HG03135 (cell line): ENCODE measurements around the gene PRKCE.

Experiments
- ATAC-seq: cut with Tn5 transposase; IDR thresholded peaks from one replicate; pipeline ENCODE4 v1.9.1; 2021; ENCODE audit warnings: mild to moderate bottlenecking, moderate library complexity; ENCODE audit not compliant: unreplicated experiment

The PRKCE gene

GRCh38 chr2:46126571-46126970 is 475.1 kb downstream of the PRKCE start:
- no peak for ATAC-seq

GRCh38 chr2:46127176-46127575 is 475.7 kb downstream of the PRKCE start:
- ATAC-seq: no peak

DNA sequence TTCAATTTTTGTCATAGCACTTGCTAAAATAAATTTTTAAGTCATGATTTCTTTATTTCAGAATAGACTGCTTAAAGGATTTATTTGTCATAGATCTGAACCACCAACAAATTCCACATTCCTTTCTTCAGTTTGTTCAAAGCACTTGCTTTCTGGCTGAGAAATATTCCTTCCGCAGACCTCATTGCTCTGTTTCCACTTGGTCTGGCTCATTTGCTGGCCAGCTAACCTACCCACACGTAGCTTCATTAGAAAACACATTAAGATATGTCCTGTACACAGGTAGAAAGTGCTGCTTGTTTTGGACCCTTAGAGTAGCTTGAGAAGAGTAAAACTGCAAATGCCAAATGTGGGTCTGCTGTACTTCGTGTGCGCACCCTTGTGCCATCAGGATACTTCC is 479.0 kb downstream of the PRKCE start:
- ATAC-seq: no peak

DNA sequence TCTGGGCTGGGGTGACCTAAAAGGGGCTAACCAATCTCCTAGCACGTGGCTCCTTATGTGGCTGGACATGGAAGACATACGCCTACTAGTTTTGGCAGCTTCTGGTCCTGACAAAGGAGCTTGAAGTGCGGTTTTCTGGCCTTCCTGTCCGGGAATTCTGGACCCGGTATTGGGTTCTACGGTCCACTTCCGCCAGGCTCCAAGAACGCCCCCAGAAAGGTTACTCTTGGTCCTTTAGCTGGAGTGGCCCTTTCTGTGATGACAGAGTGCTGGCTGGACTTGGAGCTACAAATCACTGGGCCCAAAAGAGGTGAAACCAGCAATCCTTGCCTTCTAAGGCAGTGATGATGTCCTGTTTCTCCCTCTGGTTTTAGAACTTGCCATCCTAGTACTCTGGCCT is 481.5 kb downstream of the PRKCE start:
- no peak for ATAC-seq

DNA sequence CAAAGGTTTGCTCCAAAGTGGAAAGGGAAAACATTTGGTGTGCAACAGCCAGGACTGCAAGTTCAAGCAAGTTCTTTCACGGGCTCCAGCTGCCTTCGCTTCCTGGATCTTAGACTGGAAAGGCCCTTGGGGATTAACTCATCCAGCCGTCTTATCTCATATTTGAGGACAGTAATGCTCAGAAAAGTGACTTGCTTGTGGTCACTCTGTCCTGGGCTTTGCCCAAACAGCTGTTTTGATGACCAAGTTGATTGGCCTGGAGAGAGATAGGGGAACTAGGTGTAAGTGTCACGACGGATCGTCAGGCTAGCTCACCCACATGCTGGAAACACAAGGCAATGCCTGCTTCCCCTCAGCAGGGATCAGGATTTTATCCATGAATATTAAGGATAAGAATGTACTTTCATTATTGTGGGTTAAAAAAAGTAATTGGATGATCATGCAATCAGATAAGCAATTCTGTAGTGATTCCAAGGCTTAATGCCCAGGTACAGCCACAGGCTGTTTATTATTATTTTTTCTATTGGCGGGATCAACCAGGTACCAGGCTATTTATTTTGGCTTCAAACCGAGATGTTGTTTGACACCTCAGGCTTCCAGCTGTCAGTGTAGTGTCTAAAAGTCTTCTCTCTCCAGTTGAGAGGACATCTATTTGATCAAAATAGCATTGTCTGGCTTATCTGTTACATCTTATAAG is 483.2 kb downstream of the PRKCE start:
- ATAC-seq: no peak

GRCh38 chr2:46135228-46135855 is 483.9 kb downstream of the PRKCE start:
- ATAC-seq: no peak

DNA sequence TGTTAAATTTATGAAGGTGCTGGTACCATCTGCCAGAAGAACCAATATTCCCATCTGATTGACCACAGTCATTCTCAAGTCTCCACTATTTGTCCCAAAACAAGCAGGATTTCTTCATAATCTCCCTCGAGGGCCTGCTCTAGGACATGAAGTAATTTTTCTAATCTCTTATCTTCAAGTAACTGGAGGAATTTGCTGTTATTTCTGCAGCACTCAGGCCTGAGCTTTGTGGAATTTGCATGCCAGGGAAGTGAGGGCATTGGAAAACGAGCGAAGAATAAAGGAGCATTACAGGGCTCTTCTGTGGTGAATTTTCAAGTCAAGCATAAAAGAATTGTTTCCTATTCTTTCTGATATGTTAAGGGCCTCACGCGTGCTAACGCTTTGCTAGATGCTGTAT is 484.5 kb downstream of the PRKCE start:
- ATAC-seq: no peak

GRCh38 chr2:46136481-46136880 is 485.0 kb downstream of the PRKCE start:
- no peak for ATAC-seq

- no peak for ATAC-seq
Measured at GRCh38 chr2:46136953-46137352, 485.5 kb downstream of the PRKCE start.

DNA sequence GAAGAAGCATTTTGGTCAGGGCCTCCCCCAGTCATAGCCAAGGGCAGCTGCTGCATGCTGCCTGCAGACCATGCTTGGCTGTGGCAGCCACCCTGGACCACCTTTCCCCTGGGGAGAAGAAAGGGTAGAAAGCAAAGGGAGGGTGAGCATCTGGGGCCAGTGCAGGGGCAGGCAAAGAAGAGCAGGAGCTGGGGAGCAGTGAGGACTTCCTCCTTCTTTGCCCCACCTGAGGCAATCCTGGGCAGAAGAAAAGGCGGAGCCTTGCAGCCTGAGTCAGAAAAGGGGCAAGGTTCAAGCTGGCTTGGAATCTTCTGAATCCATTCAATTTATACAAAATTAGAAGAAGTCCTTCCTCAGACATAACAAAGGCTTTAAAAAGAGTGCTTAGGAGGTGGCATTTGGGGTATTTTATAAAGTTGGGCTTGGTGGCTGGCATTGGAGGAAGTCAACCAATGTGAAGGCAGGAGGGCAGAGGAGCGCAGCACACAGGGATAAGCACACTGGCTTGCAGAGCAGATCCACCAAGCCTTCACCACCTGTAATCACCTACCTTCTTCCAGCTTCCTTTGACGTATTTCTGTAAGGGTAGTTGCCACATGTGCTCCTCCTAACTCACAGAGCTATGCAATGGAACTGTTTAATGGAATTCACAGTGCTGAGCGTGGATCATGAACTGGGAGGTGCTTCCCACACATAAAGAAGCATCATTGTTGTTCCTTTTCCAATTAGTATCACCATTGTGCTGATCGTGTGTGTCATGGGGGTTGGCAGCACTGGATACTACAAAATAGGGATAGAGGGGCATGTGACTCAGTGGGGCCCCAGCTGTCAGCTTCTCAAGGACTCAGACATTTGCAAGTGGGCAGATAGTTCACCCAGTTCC is 491.3 kb downstream of the PRKCE start:
- ATAC-seq: no peak

DNA sequence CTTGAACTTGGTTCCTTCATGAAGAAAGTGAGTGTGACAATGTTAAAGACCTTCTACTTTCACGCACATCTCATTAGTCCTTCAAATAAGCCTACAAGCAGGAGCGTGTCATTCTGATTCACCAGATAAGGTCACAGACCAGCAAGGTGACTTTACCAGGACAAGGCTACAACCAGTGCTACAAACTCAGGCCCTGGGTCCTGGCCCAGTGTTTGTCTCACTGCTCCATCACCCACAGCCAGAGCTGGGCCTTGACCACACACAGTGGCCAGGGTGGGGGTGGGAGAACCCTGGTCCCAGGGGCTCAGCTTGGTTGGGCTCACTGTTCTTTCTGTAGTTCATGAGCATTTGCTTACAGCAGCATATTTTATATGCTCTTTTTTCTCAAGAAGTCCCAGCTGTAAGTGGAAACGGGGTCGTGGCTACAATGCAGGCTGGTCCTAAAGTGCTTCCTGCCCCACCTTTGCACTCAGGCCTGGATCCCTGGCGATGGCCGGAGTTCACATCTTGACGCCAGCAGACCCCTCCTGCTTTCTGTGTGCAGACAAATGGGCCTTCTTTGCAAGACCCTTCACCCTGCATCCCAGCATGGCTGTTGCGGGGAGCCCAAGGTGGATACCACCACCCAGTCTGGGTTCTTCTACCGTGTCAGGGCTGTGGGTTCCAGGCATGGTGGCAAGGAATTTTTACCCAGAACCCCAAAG is 492.1 kb downstream of the PRKCE start:
- no peak for ATAC-seq

DNA sequence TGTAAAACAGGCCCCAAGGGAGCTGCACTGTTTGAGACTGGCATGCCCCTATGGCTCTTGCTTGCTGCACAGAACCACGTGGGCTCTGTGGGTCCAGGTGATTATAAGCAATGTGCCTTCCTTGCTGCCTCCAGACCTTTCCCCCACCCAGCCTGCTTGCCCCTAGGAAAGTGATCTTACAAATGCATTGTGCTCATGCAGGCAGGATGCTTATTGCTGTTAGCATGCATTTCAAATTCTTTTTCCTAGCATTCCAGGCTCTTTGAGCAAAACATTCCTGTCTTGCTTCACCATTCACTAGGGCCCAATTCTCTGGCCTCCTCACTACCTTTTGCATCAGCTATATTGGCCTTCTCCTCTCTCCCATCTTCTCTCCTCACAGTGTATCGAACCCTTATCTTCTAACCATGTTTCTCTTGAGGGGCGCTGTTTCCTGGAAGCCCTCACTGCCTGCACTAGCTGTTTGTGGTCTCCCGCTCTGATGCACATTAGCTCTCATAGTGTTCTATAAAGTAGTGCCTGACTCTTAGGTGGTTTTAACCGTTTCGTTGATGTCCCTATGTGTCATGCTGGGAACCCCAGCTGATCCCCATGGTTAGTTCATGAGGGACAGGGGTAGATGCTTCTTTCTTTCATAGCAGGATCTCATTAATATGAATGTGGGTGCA is 492.8 kb downstream of the PRKCE start:
- ATAC-seq: no peak

DNA sequence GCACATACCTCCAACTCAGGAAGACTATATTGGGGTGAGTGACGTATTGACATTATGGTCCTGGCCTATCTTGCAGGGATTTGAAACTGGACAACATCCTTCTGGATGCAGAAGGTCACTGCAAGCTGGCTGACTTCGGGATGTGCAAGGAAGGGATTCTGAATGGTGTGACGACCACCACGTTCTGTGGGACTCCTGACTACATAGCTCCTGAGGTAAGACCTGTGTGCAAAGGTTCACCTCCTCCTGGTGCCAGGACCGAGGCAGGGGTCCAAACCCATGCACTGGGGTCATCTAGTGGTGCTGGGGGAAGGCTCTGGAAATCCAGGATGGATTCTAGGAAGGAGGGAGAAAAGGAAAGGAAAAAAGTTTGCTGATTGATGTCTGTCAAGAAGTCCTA is 493.5 kb downstream of the PRKCE start:
- ATAC-seq: no peak

DNA sequence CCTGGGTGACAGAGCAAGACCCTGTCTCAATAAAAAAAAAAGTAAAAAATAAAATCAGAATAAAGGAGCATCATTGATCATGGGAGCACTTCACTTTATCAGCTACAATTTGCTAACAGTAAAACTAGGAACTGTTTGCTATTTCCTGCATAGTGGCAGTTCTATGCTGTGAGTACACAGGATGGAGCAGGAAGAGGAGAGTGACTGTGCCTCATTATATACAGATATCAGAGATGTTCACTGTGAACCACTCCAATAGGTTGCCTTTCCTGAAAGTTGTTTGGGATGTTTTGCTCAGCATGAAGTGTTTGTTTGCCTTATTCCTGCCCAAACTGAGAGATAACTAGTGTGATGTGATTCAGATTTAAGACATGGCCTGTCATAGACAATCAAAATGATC is 494.4 kb downstream of the PRKCE start:
- ATAC-seq: no peak

GRCh38 chr2:46146866-46147502 is 495.5 kb downstream of the PRKCE start:
- no peak for ATAC-seq

GRCh38 chr2:46147626-46148368 is 496.3 kb downstream of the PRKCE start:
- ATAC-seq: no peak

DNA sequence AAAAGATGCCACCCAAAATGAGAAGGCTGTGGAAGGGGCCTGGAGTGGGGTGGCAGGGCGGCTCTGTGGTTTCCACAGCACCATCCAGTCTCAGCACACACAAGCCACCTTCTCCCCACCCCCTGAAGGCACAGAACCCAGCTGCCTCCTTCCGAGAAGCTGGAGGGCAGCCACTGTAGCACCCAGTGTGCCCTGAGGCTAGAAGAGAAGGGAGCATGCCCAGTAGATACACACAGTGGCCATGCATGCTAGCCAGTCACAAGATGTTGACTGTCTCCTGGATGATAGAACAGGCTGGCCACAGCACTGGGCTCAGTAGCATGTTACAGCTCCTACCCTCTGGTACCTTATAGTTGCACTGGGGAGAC is 496.9 kb downstream of the PRKCE start:
- ATAC-seq: no peak

DNA sequence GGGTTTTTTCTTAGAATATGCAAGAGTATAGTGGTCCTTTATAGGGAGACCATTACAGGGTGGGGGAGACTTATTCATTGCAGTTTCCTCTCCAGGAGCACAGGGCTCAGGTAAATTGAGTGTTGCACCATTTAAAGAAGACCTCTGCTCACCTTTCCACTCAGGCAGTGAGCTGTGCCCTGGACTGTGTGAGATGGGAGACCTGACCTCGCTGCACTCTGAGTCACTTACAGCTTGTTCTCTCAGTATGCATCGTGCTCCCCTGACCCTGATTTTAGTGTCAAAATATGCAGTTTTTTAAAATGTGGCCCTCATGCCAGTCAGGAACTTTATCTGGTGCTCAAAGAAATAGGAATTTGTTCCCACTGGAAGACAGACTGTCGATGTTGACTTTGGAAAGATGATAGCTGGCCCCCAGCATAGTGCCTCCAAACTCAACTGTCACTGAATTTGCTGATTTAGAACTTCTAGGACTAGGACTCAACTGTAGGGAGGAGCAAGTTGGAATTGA is 499.0 kb downstream of the PRKCE start:
- ATAC-seq: no peak

DNA sequence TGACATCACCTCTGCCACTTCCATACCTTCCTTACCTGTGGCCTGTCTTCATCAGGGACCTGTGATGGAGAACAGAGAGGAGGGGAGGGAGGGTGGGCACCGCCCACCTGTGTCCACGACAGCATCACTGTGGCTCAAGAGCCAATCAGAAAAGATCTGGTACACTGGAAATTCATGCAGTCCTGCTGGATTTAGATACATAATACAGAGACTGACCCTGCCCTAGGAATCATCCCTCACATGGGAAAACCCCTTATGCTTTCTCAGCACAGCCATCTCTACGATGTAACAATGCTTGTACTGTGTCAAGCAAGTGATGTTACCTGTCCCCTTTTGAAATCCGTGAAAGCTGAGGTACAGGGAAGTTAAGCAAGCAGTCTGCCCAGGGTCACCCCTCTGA is 500.1 kb downstream of the PRKCE start:
- ATAC-seq: no peak
